GM12878 (cell line): Measurements from ENCODE around the gene F2RL1.

Experiments used
- IKZF1 ChIP-seq: fragments of 450-650 bp; conservative IDR thresholded peaks from 2 replicates; pipeline ENCODE4 v1.6.1; 2017; ENCODE audit warnings: antibody characterized with exemption, mild to moderate bottlenecking
- KDM1A ChIP-seq: fragments of 200-600 bp; sonication (generic); IDR thresholded peaks from 2 replicates; pipeline ENCODE4 v1.6.1; 2016; ENCODE audit warnings: borderline replicate concordance
- SIN3A ChIP-seq: IDR thresholded peaks from 2 replicates; pipeline ENCODE4 v1.6.1; 2012; ENCODE audit warnings: low read depth, low read length, improper control_type of control experiment
- TF ChIP-seq, protein P1 (sequence below), 3 experiments: IDR thresholded peaks in 2 of 3; conservative IDR thresholded peaks in 1 of 3; 2 replicates each; pipeline ENCODE4 v1.5.1; 2011; ENCODE audit warnings: low read depth in 3 of 3, low read length in 3 of 3, mild to moderate bottlenecking in 3 of 3, control low read depth in 2 of 3, moderate library complexity in 2 of 3, inconsistent platforms in 1 of 3, mixed read lengths in 1 of 3; ENCODE audit not compliant: control insufficient read depth in 2 of 3, insufficient read depth in 1 of 3; ENCODE audit errors: extremely low read depth in 1 of 3
- TF ChIP-seq, protein P2 (sequence below): fragments of 450-650 bp; IDR thresholded peaks from 2 replicates; pipeline ENCODE4 v1.6.1; 2017; ENCODE audit warnings: mild to moderate bottlenecking

DNA sequence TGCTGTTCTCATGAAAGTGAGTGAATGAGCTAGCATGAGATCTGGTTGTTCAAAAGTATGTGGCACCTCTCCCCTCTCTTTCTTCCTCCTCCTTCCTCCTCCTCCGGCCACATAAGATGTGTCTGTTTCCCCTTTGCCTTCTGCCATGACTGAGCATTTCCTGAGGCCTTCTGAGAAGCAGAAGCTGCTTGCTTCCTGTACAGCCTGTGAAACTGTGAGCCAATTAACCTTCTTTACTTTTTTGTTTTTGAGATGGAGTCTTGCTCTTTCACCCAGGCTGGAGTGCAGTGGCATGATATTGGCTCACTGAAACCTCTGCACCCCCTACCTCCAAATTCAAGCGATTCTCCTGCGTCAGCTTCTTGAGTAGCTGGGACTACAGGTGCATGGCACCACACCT is 37.1 kb downstream of the F2RL1 start:
- TF ChIP-seq, protein P1, sequence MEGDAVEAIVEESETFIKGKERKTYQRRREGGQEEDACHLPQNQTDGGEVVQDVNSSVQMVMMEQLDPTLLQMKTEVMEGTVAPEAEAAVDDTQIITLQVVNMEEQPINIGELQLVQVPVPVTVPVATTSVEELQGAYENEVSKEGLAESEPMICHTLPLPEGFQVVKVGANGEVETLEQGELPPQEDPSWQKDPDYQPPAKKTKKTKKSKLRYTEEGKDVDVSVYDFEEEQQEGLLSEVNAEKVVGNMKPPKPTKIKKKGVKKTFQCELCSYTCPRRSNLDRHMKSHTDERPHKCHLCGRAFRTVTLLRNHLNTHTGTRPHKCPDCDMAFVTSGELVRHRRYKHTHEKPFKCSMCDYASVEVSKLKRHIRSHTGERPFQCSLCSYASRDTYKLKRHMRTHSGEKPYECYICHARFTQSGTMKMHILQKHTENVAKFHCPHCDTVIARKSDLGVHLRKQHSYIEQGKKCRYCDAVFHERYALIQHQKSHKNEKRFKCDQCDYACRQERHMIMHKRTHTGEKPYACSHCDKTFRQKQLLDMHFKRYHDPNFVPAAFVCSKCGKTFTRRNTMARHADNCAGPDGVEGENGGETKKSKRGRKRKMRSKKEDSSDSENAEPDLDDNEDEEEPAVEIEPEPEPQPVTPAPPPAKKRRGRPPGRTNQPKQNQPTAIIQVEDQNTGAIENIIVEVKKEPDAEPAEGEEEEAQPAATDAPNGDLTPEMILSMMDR (IDR thresholded peaks at IDR 0.05 in 2 of 3, conservative IDR thresholded peaks at IDR 0.05 in 1 of 3; ENCODE audit: control insufficient read depth in 2 of 3, extremely low read depth in 1 of 3, insufficient read depth in 1 of 3, low read depth in 3 of 3, low read length in 3 of 3) = no peak
- TF ChIP-seq, protein P2, sequence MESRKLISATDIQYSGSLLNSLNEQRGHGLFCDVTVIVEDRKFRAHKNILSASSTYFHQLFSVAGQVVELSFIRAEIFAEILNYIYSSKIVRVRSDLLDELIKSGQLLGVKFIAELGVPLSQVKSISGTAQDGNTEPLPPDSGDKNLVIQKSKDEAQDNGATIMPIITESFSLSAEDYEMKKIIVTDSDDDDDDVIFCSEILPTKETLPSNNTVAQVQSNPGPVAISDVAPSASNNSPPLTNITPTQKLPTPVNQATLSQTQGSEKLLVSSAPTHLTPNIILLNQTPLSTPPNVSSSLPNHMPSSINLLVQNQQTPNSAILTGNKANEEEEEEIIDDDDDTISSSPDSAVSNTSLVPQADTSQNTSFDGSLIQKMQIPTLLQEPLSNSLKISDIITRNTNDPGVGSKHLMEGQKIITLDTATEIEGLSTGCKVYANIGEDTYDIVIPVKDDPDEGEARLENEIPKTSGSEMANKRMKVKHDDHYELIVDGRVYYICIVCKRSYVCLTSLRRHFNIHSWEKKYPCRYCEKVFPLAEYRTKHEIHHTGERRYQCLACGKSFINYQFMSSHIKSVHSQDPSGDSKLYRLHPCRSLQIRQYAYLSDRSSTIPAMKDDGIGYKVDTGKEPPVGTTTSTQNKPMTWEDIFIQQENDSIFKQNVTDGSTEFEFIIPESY = no peak
- TF ChIP-seq SIN3A = no peak
- no peak for TF ChIP-seq KDM1A
- no peak for TF ChIP-seq IKZF1
